ENCODE measurements around the gene RIN3.

- TF ChIP-seq CTCF (IDR thresholded peaks at IDR 0.05): no peak
- TF ChIP-seq POLR2AphosphoS5 (IDR thresholded peaks at IDR 0.05; ENCODE audit: low read depth, low read length): no peak
Observed at GRCh38 chr14:92607702-92608429, 94.3 kb downstream of the RIN3 start.

All from Panc1 (cell line).